ENCODE measurements around the gene NVL. TPM values are rescaled to one million over a fixed set of nuclear protein-coding genes. Genes with fewer than 3 reads are reported as not detected.

The NVL gene
- total and polyA plus RNA-seq, 10 of the 15 experiments (the other 5 are each of a cell fraction or from before 2014, with no cell fraction given) = 20.3 to 49.6 (median 35.2) TPM

GRCh38 chr1:224325959-224326358 lies 4.0 kb downstream of the NVL start:
- Histone ChIP-seq H3K27ac (ENCODE audit: control insufficient read depth, insufficient read depth) (no peak overlapping the region), H4K20me1 (ENCODE audit: control insufficient read depth, insufficient read depth) (no peaks in the 10 kb centered on the region), H3K4me1 (ENCODE audit: control insufficient read depth, insufficient read depth, low read length) (0 out of 2 replicates have a peak, but pooled peaks cover 3% of the 10 kb centered on the region), H3K36me3 (ENCODE audit: control insufficient read depth in 2 of 2, insufficient read depth in 2 of 2, low read length in 1 of 2) (peaks cover 0 to 3% of the 10 kb centered on the region in 2 experiments; a peak in 1 of 4 replicates), H3K4me3 (no peak overlapping the region), H3K4me2 (ENCODE audit: control insufficient read depth, insufficient read depth) (no peak overlapping the region), H3K27me3 (replicated peaks in 1 of 2; ENCODE audit: control insufficient read depth in 2 of 2, insufficient read depth in 2 of 2, low read length in 1 of 2) (no peaks in the 10 kb centered on the region), H3K79me2 (ENCODE audit: control insufficient read depth, insufficient read depth, low read length) (peaks cover 29% of the 10 kb centered on the region), H3K9me3 (replicated peaks; ENCODE audit: control insufficient read depth, insufficient read depth, low read length) (no peaks in the 10 kb centered on the region), H2AFZ (ENCODE audit: control insufficient read depth, low read depth, low read length) (no peak overlapping the region), H3K9ac (ENCODE audit: control insufficient read depth, insufficient read depth, low read length) (no peak overlapping the region)
- ChIA-PET RAD21 (ENCODE audit: unreplicated experiment) (interaction anchor here (2.7 kb wide), 1 partner anchor 210 kb away, joined by 9 read pairs; no protein-coding TSS in a partner anchor), POLR2A (no interaction called here), CTCF (interaction anchor here (0.7 to 2.0 kb wide), 3 partner anchors 9 to 209 kb away, joined by 3 to 7 read pairs (median 3); no protein-coding TSS in a partner anchor), SMC1A (ENCODE audit: uncharacterized antibody, unreplicated experiment) (interaction anchor here (2.6 kb wide), 1 partner anchor 210 kb away, joined by 10 read pairs; no protein-coding TSS in a partner anchor)
- FAIRE-seq (no peak), ATAC-seq (no peak), DNase-seq (ENCODE audit: low read depth, low spot score) (no peak)
- WGBS (ENCODE audit: insufficient coverage, insufficient replicate concordance, low lambda C conversion rate, missing lambda C conversion rate) = 100% methylated on average over 1 of the region's 1 CpG
- intact Hi-C loops (cut with micrococcal nuclease; ENCODE audit: unreplicated experiment) (no loop called here), in situ Hi-C loops (cut with MboI) (loop anchor here (5.0 to 25.0 kb wide), 3 partner anchors 214 to 1189 kb away; partner anchors contain the start of genes FBXO28 and TLR5)
- TF ChIP-seq CHD2 (IDR thresholded peaks at IDR 0.05; ENCODE audit: borderline replicate concordance, low read depth, low read length) = no peak
- no peak for TF ChIP-seq CEBPB (IDR thresholded peaks at IDR 0.05; ENCODE audit: borderline replicate concordance in 1 of 2, low read depth in 2 of 2, low read length in 2 of 2)
- no peak for TF ChIP-seq ZBTB40 (IDR thresholded peaks at IDR 0.05; ENCODE audit: borderline replicate concordance)
- TF ChIP-seq YBX1 (IDR thresholded peaks at IDR 0.05) = no peak
- TF ChIP-seq MEF2A (IDR thresholded peaks at IDR 0.05; ENCODE audit: insufficient read depth, low read depth, low read length) = no peak
- no peak for TF ChIP-seq MAX (IDR thresholded peaks at IDR 0.05; ENCODE audit: low read depth, low read length)
- no peak for TF ChIP-seq SUZ12 (IDR thresholded peaks at IDR 0.05; ENCODE audit: unreplicated experiment)
- TF ChIP-seq RELA (IDR thresholded peaks at IDR 0.05; ENCODE audit: borderline replicate concordance, partially characterized antibody) = no peak
- BruUV-seq (replicated peaks) = no TSS peak
